AG04449 (cell line): ENCODE results near the gene GLRA3.
"Not testable (repeated sequence)": the region's sequence is repeated elsewhere in the genome, so short reads cannot be mapped to it uniquely, and the experiment has no call there.

Experiments used
- CTCF ChIA-PET: fragments of 350-600 bp; formaldehyde crosslinking; extraction: SDS; loops from one replicate; lab custom pipeline; 2021; ENCODE audit warnings: antibody characterized with exemption; lab: Yijun Ruan, JAX
- POLR2A ChIA-PET: fragments of 400-600, 350-600 bp; formaldehyde crosslinking; extraction: SDS; loops from one replicate; lab custom pipeline; 2020; ENCODE audit warnings: antibody characterized with exemption, inconsistent platforms; lab: Yijun Ruan, JAX
- DNase-seq: peaks from one replicate; pipeline ENCODE4 v3.0.0-alpha.2; 2010; ENCODE audit warnings: low read depth, low spot score
- H3K4me3 ChIP-seq: 2 replicates; pipeline ENCODE4 v1.5.1; 2011; ENCODE audit warnings: low read depth, mild to moderate bottlenecking, control low read depth, low read length
- TF ChIP-seq, protein P1 (sequence below): IDR thresholded peaks from one replicate; pipeline ENCODE4 v1.5.1; 2011; ENCODE audit warnings: mild to moderate bottlenecking, moderate library complexity, low read length, control low read depth, inconsistent platforms; ENCODE audit not compliant: insufficient read depth; ENCODE audit errors: missing control alignments

GLRA3 gene

DNA sequence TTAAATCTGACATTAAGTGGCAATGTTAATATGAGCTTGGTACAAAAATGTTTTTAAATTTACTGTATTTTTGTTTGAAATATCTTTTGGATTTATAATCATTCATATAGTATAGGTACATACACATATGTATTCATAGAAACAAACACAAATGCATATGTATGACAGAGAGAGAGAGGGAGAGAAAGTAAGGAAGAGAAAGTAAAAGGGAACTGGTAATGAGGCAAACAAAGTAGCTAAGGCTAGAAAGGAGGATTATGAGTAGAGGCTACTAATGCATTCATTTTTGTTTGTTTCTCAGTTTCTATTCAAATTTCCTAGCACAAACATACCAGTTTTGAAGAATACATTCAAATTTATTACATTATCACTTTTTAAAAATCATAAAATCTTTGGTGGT lies 132.4 kb downstream of the GLRA3 start:
- H3K4me3 ChIP-seq, result no peak overlapping the region
- TF ChIP-seq, protein P1, sequence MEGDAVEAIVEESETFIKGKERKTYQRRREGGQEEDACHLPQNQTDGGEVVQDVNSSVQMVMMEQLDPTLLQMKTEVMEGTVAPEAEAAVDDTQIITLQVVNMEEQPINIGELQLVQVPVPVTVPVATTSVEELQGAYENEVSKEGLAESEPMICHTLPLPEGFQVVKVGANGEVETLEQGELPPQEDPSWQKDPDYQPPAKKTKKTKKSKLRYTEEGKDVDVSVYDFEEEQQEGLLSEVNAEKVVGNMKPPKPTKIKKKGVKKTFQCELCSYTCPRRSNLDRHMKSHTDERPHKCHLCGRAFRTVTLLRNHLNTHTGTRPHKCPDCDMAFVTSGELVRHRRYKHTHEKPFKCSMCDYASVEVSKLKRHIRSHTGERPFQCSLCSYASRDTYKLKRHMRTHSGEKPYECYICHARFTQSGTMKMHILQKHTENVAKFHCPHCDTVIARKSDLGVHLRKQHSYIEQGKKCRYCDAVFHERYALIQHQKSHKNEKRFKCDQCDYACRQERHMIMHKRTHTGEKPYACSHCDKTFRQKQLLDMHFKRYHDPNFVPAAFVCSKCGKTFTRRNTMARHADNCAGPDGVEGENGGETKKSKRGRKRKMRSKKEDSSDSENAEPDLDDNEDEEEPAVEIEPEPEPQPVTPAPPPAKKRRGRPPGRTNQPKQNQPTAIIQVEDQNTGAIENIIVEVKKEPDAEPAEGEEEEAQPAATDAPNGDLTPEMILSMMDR, result no peak
- CTCF ChIA-PET, result no interaction called here
- DNase-seq, result no peak
- POLR2A ChIA-PET, result no interaction called here

DNA sequence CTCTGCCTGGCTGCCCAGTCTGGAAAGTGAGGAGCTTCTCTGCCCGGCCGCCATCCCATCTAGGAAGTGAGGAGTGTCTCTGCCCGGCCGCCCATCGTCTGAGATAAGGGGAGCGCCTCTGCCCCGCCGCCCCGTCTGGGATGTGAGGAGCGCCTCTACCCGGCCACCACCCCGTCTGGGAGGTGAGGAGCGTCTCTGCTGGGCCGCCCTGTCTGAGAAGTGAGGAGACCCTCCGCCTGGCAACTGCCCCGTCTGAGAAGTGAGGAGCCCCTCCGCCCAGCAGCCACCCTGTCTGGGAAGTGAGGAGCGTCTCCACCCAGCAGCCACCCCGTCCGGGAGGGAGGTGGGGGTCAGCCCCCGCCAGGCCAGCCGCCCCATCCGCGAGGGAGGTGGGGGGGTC lies 137.2 kb downstream of the GLRA3 start:
- POLR2A ChIA-PET, CTCF ChIA-PET, H3K4me3 ChIP-seq, DNase-seq: not testable (repeated sequence)

DNA sequence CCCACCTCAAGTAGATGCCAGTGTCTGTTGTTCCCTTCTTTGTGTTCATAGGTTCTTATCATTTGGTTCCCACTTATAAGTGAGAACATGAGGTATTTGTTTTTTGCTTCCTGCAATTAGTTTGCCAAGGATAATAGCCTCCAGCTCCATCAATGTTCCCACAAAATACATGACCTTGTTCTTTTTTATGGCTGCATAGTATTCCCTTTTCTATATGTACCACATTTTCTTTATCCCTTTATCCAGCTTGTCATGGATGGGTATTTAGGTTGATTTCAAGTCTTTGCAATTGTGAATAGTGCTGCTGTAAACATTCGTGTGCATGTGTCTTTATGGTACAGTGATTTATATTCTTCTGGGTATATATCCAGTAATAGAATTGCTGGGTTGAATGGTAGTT lies 138.4 kb downstream of the GLRA3 start:
- TF ChIP-seq, protein P1, result no peak
- H3K4me3 ChIP-seq, result no peak overlapping the region
- POLR2A ChIA-PET, result no interaction called here
- no peak for DNase-seq
- CTCF ChIA-PET, result no interaction called here

DNA sequence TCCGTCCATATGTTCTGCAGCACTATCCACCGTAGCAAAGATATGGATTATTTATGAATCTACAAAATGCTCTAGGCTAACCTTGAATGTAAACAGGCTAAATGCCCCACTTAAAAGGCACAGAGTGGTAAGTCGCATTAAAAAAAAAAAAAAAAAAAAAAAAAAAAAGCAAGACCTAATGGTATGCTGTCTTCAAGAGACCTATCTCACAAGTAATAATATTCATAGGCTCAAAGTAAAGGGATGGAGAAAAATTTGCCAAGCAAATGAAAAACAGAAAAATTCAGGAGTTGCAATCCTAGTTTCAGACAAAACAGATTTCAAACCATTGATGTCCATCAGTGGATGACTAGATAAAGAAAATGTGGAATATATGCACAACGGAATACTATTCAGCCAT lies 139.4 kb downstream of the GLRA3 start:
- ChIA-PET CTCF (no interaction called here), POLR2A (no interaction called here)
- DNase-seq, result no peak
- no peak overlapping the region for H3K4me3 ChIP-seq
- TF ChIP-seq, protein P1, result no peak

DNA sequence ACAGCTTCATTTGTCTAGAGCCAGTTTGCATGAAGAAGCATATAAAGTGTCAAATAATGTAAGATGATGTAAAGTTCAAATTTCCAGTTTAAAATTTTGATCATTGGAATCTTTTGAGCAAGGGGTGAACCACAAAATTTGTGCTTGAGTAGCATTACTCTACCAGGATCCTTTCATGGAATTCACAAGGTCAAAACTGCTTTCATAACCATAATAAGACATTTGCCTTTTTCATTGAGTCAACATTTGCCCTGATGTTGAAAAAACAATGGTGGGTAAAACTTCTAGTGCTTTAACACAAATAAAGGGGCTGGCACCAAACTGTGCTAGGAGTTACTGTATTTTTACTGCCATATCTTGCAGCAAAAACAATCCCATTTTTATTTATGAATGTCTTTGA lies 142.2 kb downstream of the GLRA3 start:
- no peak for DNase-seq
- TF ChIP-seq, protein P1, result no peak
- CTCF ChIA-PET, result no interaction called here
- POLR2A ChIA-PET, result no interaction called here
- H3K4me3 ChIP-seq, result no peak overlapping the region

DNA sequence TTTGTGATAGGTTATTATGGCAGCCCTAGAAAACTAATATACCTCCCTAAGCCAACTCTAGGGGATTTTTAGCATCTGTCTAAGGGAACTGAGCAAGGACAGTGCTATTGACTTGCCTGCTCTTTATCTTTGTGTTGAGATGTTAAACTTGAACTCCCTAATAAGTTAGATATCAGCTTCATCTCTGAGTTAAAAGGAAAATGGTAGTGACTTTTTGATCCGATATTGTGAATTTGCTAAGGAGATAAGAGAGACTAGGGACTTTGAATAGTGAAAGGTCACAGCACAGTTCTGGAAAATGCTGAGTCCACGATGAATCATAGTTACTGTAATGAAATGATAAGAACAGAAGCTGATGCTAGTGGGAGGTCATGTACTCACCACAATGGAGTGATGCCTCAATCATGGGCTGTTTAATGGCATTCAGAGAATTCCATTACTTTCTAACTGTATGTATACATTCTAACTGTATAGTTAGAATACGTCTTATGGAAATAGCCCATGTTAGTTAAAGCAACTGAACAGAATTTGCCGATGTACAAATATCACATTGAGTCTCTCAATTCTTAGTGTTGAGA lies 147.2 kb downstream of the GLRA3 start:
- no peak overlapping the region for H3K4me3 ChIP-seq
- ChIA-PET CTCF (no interaction called here), POLR2A (no interaction called here)
- DNase-seq, result no peak
- TF ChIP-seq, protein P1, result no peak

DNA sequence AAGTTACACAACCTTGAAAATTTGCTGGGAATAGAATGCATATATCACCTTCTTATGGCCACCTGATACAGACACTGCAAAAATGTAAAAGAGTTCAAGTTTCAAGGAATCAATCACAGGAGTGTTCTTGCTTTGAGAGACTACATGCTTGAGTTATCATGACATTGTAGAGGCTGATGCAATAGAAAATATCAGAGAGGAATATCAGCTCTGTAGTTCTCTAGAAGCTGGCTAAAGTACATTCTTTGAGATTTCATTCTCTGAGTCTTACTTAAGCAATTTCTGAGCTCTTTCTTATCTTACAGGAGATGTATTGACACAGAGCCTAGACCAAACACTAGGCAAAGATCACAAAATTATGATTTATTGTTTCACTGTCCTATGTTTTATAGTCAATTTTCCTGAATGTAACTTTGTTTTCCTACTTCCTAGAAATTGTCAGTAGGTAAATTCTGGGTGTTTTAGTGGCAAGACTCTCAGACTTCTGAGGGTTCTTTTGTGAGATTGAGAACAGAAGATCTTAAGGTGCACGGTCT lies 154.7 kb downstream of the GLRA3 start:
- no peak for DNase-seq
- CTCF ChIA-PET, result no interaction called here
- POLR2A ChIA-PET, result no interaction called here
- H3K4me3 ChIP-seq, result no peak overlapping the region
- TF ChIP-seq, protein P1, result no peak
